T-helper 2 cell treated with Interferon-gamma antibody and Interleukin-4, amounts not matched to agents 5 μg/mL and 100 μg/mL, for 36 hours (primary cell): ENCODE data around the gene RFLNA.
A peak's percentile ranks its signal among the peaks of the same experiment; 100 is the strongest.

Experiments
- DNase-seq: peaks from one replicate; pipeline ENCODE4 v3.0.0; 2021; ENCODE audit warnings: low spot score
- H3K27ac Mint-ChIP-seq: one replicate; pipeline ENCODE4 v1.8.0; 2021; ENCODE audit warnings: mild to moderate bottlenecking, mixed read lengths
- H3K27me3 Mint-ChIP-seq: one replicate; pipeline ENCODE4 v1.8.0; 2021; ENCODE audit warnings: low read depth, mixed read lengths
- H3K36me3 Mint-ChIP-seq: one replicate; pipeline ENCODE4 v1.8.0; 2021; ENCODE audit warnings: low read depth, mixed read lengths
- H3K4me1 Mint-ChIP-seq: one replicate; pipeline ENCODE4 v1.8.0; 2021; ENCODE audit warnings: low read depth, mixed read lengths
- H3K4me3 Mint-ChIP-seq: one replicate; pipeline ENCODE4 v1.8.0; 2022; ENCODE audit warnings: mild to moderate bottlenecking, moderate library complexity, mixed read lengths
- H3K9me3 Mint-ChIP-seq: one replicate; pipeline ENCODE4 v1.8.0; 2021; ENCODE audit warnings: mixed read lengths

Gene RFLNA

GRCh38 chr12:124294780-124295341, at the start of gene RFLNA:
RFLNA (plus strand) TSS chr12:124295093; CDS start chr12:124295430, 337 bp downstream.
- H3K27me3 Mint-ChIP-seq: peaks cover 30% of the 10 kb centered on the region
- no peaks in the 10 kb centered on the region for H3K36me3 Mint-ChIP-seq
- H3K4me1 Mint-ChIP-seq: no peaks in the 10 kb centered on the region
- DNase-seq: no peak
- no peaks in the 10 kb centered on the region for H3K9me3 Mint-ChIP-seq
- no peak within 1 kb of the TSS for H3K4me3 Mint-ChIP-seq
- H3K27ac Mint-ChIP-seq: no peak within 1 kb of the TSS

GRCh38 chr12:124247331-124247730, 47.6 kb upstream of the RFLNA start:
- Mint-ChIP-seq H3K36me3 (no peaks in the 10 kb centered on the region), H3K27me3 (peaks cover 1% of the 10 kb centered on the region), H3K4me3 (no peak overlapping the region)

GRCh38 chr12:124248941-124249825, 45.7 kb upstream of the RFLNA start:
- peaks cover 1% of the 10 kb centered on the region for H3K27me3 Mint-ChIP-seq
- no peaks in the 10 kb centered on the region for H3K4me1 Mint-ChIP-seq
- no peak for DNase-seq
- no peak overlapping the region for H3K27ac Mint-ChIP-seq
- no peaks in the 10 kb centered on the region for H3K9me3 Mint-ChIP-seq
- H3K4me3 Mint-ChIP-seq: no peak overlapping the region
- no peaks in the 10 kb centered on the region for H3K36me3 Mint-ChIP-seq

More at GRCh38 chr12:124247331-124247730, 47.6 kb upstream of the RFLNA start:
- DNase-seq: no peak
- H3K4me1 Mint-ChIP-seq: no peaks in the 10 kb centered on the region
- no peaks in the 10 kb centered on the region for H3K9me3 Mint-ChIP-seq
- no peak overlapping the region for H3K27ac Mint-ChIP-seq

DNA sequence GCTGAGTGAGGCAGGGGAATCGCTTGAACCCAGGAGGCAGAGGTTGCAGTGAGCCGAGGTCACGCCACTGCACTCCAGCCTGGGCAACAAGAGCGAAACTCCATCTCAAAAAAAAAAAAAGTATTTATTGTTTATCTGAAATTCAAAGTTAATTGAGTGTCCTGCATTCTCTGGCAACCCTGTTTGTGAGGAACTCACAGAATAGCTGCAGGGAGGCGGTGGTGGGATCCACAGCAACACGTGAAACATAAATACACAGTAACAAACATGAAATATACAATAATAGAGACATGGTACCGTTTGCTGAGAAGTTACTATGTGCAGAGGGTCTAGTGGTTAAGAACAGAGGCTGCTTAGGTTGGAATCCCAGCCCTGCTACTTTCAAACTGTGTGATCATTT, 43.7 kb upstream of the RFLNA start:
- Mint-ChIP-seq H3K9me3 (no peaks in the 10 kb centered on the region), H3K27ac (no peak overlapping the region), H3K36me3 (no peaks in the 10 kb centered on the region), H3K4me3 (no peak overlapping the region), H3K4me1 (no peaks in the 10 kb centered on the region), H3K27me3 (peaks cover 1% of the 10 kb centered on the region)
- no peak for DNase-seq

- no peaks in the 10 kb centered on the region for H3K9me3 Mint-ChIP-seq
- H3K36me3 Mint-ChIP-seq: no peaks in the 10 kb centered on the region
- no peaks in the 10 kb centered on the region for H3K4me1 Mint-ChIP-seq
- H3K4me3 Mint-ChIP-seq: no peak overlapping the region
- DNase-seq: no peak
- H3K27me3 Mint-ChIP-seq: peaks cover 12% of the 10 kb centered on the region
- H3K27ac Mint-ChIP-seq: no peak overlapping the region
These were observed 41.9 kb upstream of the RFLNA start for GRCh38 chr12:124252964-124253363.

- Mint-ChIP-seq H3K4me1 (no peaks in the 10 kb centered on the region), H3K27ac (no peak overlapping the region), H3K27me3 (peaks cover 22% of the 10 kb centered on the region), H3K36me3 (no peaks in the 10 kb centered on the region), H3K4me3 (no peak overlapping the region), H3K9me3 (no peaks in the 10 kb centered on the region)
- DNase-seq: no peak
These were observed 40.8 kb upstream of the RFLNA start for GRCh38 chr12:124254126-124254525.

- DNase-seq: no peak
- Mint-ChIP-seq H3K4me3 (no peak overlapping the region), H3K36me3 (no peaks in the 10 kb centered on the region), H3K9me3 (no peaks in the 10 kb centered on the region), H3K27me3 (peaks cover 27% of the 10 kb centered on the region), H3K27ac (no peak overlapping the region), H3K4me1 (peaks cover 4% of the 10 kb centered on the region)
These were observed 35.5 kb upstream of the RFLNA start for GRCh38 chr12:124259154-124260066.

- Mint-ChIP-seq H3K36me3 (no peaks in the 10 kb centered on the region), H3K4me1 (peaks cover 4% of the 10 kb centered on the region), H3K27me3 (peaks cover 26% of the 10 kb centered on the region), H3K27ac (no peak overlapping the region), H3K4me3 (no peak overlapping the region), H3K9me3 (no peaks in the 10 kb centered on the region)
- no peak for DNase-seq
These were observed 33.0 kb upstream of the RFLNA start for GRCh38 chr12:124261885-124262284.

GRCh38 chr12:124264089-124264795, 30.7 kb upstream of the RFLNA start:
- peaks cover 4% of the 10 kb centered on the region for H3K4me1 Mint-ChIP-seq
- no peaks in the 10 kb centered on the region for H3K36me3 Mint-ChIP-seq
- H3K27ac Mint-ChIP-seq: no peak overlapping the region
- no peak for DNase-seq
- no peaks in the 10 kb centered on the region for H3K9me3 Mint-ChIP-seq
- H3K27me3 Mint-ChIP-seq: peaks cover 4% of the 10 kb centered on the region
- no peak overlapping the region for H3K4me3 Mint-ChIP-seq

DNA sequence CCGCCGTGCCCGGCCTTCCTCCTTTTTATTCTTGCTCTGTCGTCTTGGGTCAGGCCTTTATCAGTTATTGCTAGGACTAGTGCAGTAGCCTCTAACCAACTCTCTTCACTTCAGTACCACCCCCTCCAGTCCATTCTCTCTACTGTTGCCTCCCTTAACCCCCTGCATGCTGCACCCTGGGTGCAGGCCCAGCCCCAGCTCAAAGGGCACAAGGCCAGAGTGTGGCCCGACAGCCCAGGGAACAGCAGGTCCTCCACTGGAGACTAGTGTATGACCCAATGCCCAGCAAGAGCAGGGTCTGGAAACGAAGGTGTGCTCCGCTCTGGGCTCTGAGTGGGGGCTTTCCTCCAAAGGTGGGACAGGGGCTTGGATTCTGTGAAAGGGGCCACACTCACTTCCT, 30.0 kb upstream of the RFLNA start:
- no peak overlapping the region for H3K4me3 Mint-ChIP-seq

GRCh38 chr12:124267205-124267778, 27.6 kb upstream of the RFLNA start:
- no peak for DNase-seq
- H3K27ac Mint-ChIP-seq: no peak overlapping the region
- H3K9me3 Mint-ChIP-seq: no peaks in the 10 kb centered on the region
- no peaks in the 10 kb centered on the region for H3K27me3 Mint-ChIP-seq
- H3K36me3 Mint-ChIP-seq: no peaks in the 10 kb centered on the region
- no peaks in the 10 kb centered on the region for H3K4me1 Mint-ChIP-seq
- no peak overlapping the region for H3K4me3 Mint-ChIP-seq

More for the DNA sequence above, 30.0 kb upstream of the RFLNA start:
- Mint-ChIP-seq H3K9me3 (no peaks in the 10 kb centered on the region), H3K27me3 (peaks cover under 1% of the 10 kb centered on the region), H3K36me3 (no peaks in the 10 kb centered on the region), H3K4me1 (peaks cover under 1% of the 10 kb centered on the region), H3K27ac (no peak overlapping the region)
- no peak for DNase-seq

- DNase-seq: no peak
- H3K4me3 Mint-ChIP-seq: no peak overlapping the region
- H3K36me3 Mint-ChIP-seq: no peaks in the 10 kb centered on the region
- H3K27ac Mint-ChIP-seq: no peak overlapping the region
- H3K9me3 Mint-ChIP-seq: no peaks in the 10 kb centered on the region
- H3K27me3 Mint-ChIP-seq: no peaks in the 10 kb centered on the region
- H3K4me1 Mint-ChIP-seq: peaks cover 2% of the 10 kb centered on the region
These were observed 24.2 kb upstream of the RFLNA start for GRCh38 chr12:124270671-124271070.

- Mint-ChIP-seq H3K36me3 (no peaks in the 10 kb centered on the region), H3K27me3 (peaks cover under 1% of the 10 kb centered on the region), H3K4me3 (no peak overlapping the region), H3K9me3 (no peaks in the 10 kb centered on the region), H3K4me1 (peaks cover 2% of the 10 kb centered on the region), H3K27ac (no peak overlapping the region)
- peak; percentile 10 for DNase-seq
These were observed 21.3 kb upstream of the RFLNA start for GRCh38 chr12:124273630-124274029.
